Kidney tubule cell (primary cell): Measurements from ENCODE around the gene VANGL2.
"Not testable (repeated sequence)": the region's sequence is repeated elsewhere in the genome, so short reads cannot be mapped to it uniquely, and the experiment has no call there.

Experiments used
- DNase-seq: peaks from one replicate; pipeline ENCODE4 v3.0.0-alpha.2; 2018; ENCODE audit warnings: low spot score

VANGL2 gene

DNA sequence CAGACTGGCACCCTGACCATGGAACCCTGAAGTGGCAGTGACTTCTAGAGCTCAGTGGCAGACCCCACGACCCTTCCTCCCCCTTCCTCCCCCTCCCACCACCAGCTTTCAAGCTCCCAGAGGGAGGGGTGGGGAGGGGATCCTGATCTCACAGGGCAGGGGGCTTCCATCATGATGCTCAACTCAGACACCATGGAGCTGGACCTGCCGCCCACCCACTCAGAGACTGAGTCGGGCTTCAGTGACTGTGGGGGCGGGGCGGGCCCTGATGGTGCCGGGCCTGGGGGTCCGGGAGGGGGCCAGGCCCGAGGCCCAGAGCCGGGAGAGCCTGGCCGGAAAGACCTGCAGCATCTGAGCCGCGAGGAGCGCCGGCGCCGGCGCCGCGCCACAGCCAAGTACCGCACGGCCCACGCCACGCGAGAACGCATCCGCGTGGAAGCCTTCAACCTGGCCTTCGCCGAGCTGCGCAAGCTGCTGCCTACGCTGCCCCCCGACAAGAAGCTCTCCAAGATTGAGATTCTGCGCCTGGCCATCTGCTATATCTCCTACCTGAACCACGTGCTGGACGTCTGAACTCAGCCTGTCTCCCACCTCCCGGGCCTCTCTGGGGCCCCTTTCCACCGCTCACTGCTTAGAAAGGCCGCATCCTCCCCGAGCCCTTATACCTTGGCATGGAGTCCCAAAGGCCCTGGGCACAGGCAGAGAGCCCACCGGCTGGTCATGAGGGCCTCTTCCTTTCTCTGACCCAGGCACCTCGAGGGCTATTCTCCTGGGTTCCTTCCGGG, 29.6 kb upstream of the VANGL2 start:
- DNase-seq, result no peak

DNA sequence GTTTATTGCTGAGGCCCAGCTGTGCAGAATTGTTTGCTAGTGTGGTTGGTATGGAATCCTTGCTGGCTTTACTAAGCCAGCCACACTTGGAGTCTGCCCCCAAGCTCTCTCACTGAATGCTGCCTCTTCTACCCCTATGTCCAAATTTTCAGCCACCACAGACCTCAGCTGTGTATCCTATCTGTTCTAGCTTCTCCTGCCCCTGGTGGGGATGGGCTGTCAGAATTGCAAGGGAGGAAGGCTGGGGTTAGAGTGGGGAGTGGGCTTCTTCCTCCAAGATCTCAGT, 29.1 kb upstream of the VANGL2 start:
- DNase-seq, result no peak

DNA sequence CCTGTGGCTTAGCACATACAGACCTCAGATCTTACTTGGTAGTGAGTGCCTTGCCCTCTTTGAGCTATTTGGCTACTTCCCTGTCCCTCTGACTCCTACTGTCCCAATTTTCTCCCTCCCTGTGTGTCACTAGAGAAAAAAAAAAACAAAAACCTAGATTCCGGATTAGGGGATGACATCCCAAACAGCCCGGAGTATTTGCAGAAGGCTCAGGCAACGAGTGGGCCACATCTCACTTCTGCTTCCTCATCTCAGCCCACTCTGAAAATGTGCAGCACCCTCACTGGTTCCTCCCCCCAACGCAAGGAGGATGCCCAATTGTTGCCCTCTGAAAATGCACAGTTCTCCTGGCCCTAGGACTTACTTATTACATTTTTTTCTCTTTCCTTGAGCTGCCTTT, 28.6 kb upstream of the VANGL2 start:
- no peak for DNase-seq

DNA sequence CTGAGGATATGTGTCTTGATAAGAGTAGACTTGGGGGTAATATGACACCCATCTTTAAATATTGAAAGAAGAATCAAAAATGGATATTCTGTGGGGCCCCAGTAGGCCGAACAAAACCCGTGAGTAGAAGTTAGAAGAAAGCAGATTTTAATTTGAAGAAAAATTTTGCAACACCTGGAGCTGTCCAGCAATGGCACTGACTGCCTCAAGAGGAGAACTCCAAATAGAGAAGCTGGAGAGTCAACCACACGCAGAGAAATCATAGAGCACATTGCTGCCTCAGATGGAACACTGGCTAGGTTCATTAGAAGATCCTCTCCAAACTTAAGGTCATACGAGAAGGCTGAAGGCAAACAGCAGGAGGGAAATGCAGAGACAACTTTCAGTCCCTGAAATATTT, 26.7 kb upstream of the VANGL2 start:
- no peak for DNase-seq

DNA sequence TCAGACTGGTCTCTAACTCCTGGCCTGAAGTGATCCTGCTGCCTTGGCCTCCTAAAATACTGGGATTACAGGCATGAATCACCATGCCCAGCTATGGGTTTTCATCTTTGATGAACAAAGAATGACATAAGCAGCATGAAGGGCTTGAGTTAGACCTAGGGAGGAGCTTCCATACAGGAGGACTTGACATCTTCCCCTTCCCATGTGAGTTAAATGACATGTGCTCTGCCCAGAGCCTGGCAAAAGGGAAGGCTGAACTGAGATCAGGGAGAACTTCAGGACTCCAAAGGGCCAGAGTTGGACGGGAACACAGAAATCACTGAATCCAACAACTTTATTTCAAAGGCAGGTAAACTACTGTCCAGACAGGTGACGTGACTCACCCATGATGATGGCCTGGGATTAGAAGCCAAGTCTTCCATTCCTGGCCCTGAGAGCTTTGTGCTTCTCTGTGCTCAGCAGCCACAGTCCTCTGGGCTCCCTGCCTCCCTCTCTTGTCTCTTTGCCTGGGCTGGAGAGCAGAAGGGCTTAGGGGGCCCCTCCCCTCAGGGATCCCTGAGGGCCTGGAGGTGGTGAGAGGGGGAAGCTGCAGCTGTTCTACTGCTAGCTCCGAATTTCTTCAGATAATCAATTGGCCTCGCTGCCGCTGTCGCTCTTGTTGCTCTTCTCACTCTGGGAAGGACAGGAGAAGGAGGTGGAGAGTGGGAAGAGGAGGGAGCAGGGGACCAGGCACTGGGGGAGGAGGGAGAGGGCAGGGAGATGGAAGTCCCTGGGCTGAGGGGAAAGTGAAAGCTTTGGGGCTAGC, 25.9 kb upstream of the VANGL2 start:
- peak; percentile 7 for DNase-seq

DNA sequence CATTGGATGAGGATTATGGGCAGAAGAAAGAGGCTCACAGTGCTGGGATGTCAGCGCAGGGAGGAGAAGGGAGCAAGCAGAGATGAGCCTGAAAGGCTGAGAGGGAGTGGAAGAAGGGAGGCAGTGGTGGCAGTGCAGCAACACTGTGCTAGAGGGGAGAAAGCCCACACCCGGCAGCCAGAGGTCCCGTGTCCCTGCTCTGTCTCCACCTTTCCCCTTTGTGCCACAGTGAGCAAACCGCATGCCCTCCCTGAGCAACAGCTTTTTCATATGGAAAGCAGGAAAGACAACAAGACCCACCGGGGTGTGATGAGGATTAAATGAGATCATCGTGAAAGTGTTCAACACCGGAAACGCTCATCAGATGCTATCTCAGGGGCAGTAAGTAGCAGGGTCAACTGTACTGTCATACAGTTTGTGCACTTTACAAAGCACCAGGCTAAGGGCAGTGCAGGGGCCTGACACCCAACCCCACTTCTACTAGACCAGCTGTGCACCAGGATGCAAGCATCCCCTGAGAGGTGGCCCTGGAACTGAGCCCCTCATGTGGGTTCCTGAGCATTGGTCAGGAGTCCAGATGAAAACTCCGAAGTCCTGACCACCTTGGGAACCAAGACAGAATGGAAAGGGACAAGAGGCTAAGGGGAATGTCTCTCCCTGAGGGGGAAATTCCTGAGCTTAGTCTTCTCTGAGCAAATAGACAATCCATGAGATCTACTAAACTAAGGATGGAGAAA, 24.4 kb upstream of the VANGL2 start:
- peak; percentile 47 for DNase-seq

DNA sequence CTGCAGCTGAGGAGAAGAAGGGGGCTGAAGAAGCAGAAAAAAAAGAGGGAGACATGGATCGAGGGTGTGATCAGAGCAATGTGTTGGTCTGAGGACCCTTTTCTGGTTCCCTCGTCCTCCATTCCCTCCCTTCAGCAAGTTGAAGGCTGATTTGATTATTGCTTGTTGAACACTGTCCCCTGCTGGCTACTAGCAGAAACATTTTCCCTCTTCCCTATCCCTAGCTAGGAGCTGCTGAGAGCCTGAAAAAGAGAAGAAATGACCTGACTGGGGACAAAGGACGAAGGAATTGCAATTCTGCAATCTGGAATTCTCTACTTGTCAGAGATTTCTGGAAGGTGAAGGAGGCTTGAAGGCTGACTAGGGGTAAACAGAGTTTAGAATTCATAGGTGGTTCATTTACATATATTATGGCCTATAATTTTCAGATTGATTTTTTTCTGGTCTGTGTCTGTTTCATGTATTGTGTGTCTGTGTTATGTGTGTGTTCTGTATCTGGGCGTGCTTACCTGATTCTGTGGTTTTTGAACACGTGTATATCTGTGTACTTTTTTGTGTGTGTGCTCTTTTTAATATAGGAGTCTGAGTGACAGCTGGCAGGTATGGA, 23.7 kb upstream of the VANGL2 start:
- peak; percentile 66 for DNase-seq

DNA sequence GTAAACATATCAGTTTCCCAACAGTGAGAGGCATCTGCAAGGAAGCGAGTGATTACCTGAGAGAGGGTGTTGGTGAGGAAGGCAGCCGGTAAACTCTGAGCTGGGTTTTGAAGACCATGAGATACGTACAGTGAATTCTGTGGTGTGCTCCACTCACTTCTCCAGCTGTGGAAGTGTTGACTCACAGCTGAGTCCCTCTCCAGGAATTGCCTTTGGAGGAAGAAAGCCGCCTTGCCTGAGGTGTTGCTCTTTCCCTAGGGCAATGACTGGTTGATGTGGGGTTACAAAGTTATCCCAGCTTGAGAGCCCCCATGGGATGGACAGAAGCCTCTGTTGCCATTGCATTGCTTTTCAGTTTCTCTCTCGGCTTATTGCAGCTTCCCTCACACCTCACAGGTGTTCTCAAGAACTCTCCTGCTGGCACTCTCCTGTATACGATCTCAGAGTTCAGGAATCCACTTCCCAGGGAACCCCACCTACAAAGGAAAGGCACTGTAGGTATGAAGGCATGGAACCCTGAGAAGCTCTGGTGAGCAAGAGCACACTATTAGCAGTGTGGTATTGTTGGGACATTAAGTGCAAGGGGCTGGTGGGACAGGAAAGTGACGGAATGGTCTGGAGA, 22.7 kb upstream of the VANGL2 start:
- DNase-seq, result peak; percentile 55

DNA sequence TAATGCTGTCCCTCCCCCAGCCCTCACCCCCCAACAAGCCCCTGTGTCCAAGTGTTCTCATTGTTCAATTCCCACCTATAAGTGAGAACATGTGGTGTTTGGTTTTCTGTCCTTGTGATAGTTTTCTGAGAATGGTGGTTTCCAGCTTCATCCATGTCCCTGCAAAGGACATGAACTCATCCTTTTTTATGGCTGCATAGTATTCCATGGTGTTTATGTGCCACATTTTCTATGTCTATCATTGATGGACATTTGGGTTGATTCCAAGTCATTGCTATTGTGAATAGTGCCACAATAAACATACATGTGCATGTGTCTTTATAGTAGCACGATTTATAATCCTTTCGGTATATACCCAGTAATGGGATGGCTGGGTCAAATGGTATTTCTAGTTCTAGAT, 15.6 kb upstream of the VANGL2 start:
- not testable (repeated sequence) for DNase-seq

DNA sequence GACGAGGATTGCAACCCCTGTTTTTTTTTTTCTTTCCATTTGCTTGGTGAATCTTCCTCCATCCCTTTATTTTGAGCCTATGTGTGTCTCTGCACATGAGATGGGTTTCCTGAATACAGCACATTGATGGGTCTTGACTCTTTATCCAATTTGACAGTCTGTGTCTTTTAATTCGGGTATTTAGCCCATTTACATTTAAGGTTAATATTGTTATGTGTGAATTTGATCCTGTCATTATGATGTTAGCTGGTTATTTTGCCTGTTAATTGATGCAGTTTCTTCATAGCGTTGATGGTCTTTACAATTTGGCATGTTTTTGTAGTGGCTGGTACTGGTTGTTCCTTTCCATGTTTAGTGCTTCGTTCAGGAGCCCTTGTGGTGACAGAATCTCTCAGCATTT, 12.0 kb upstream of the VANGL2 start:
- DNase-seq, result not testable (repeated sequence)

DNA sequence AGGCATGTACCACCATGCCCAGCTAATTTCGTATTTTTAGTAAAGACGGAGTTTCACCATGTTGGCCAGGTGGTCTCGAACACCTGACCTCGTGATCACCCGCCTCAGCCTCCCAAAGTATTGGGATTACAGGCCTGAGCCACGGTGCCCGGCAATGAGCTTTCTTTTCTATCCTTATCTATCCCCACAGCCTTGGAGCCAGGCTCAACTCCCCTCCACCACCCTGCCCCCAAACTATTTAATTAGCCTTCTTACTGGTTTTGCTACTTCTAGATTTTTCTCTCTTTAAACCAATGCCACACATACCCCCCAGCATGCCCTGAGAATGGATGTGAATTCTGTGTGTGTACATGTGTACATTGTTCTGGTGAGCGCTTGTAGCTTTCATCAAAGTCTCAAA, 5.7 kb upstream of the VANGL2 start:
- no peak for DNase-seq

DNA sequence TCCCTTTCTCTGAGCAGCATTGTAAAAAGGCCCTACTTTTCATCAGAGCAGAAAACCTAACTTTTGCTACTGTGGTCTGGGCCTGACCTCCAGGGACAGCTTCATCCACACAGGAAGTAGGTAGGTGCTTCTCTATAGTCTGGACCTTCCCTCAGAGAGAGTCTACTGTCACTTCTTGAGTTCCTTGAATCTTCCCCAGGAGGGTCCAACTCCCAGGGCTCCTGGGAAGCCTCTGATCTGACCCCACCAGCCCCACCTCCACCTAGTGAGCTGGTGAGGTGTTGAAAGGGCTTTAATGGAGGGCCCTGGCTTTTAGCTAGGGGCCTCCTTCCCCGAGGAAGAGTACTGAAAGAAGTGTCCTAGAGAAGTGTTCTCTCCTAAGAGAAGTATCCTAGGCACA, 2.7 kb upstream of the VANGL2 start:
- no peak for DNase-seq

DNA sequence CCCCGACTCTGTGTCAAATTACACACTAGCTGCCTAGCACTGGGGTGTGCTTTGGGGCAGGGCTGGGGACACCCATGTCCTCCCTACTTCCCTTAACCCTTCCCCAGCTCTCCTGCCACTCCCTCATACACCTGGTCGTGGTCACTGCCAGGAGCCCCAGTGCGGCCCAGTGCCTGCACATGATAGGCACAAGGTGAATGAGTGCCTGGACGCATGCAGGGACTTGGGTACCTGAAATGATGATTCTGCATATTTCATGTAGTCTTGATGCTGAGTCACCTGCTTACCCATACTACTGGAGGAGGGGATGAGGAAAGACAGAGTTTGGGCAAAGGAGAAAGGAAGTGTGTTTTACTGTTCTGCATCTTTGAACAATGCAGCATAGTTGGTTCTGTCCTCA, 1.5 kb upstream of the VANGL2 start:
- DNase-seq, result peak; percentile 57

DNA sequence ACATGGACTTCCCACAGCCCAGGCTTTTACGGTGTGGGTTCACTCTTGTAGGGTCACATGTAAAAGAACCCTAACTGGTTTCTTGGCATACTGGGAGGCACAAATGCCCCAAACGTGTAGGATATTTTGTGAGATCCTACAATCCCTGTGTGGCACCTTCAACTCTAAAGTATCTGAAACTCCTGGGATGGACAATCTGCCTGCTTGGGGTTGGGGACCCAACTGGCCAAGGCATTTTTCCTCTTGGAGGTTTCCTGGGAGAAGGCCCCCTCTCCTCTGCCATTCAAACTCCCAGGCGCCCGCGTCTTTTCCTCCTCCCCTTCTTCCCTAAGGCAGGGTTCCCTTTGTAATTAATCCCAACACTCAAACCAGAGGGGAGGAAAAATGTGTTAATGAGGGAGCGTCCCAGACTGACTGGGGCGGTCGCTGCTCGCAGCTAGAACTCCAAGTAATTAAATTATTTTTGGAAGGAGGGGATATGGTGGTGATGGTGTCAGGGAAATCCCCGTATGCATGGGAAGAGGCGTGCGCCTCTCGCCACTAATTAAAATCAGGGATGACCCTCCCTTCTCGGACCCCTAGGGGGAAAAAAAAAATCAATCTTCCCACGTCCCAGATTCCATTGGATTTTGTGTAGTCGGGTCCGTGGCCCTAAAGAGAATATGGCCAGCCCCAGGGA, 681 bp upstream of the VANGL2 start:
- DNase-seq, result no peak

DNA sequence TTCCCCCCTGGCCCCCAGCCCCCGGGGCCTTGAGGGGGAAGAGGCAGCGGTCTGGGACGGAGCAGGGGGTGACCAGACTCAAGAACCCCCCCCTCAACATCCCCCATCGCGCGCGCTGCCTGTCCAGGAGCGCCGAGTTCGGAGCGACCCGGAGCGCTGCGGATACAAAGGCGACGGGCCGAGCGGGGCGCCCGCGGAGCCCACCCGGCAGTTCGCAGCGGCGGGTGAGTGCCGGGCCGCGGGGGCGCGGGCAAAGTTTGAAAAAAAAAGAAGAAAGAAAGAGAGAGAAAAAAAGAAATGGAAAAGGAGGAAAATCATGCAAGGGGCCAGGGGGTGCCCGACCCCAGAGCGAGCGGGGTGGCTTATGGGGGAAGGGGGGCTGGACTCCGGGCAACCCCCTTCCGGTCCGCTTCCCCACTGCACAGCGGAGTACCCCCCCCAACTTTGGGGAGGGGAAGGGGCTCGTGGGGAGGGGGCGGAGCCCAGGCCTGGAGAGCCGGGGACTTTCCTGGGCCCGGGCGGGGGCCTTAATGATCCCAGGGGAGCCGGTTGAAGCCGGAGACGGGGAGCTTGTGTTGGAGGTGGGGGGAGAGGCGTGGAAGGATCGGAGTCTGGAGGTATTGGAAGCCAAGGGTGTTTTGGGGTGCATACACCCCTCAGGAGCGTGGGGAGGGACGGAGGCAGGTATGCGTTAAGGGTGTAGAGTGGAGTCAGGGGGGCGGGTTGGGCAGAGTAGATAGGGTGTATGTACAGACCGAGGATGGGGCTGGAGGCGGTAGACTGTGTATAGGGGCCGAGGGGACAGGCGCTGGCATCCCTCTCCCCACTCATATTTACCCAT, 502 bp downstream of the VANGL2 start:
- no peak for DNase-seq

DNA sequence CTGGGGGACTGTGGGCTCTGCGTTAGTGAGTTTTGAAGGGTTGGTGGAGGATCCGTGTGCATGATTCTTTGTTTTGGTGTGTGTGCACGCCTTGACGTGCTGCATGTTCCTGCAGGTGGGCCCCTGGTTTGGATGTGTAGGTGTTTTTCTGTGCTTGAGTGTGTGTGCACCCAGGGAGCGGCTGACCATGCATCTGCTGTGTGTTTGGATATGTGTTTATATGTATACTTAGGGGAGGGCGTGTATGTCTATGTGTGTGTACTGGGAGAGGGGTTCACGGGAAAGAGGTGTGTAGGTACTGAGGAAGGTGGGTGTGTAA, 1.1 kb downstream of the VANGL2 start:
- DNase-seq, result no peak

DNA sequence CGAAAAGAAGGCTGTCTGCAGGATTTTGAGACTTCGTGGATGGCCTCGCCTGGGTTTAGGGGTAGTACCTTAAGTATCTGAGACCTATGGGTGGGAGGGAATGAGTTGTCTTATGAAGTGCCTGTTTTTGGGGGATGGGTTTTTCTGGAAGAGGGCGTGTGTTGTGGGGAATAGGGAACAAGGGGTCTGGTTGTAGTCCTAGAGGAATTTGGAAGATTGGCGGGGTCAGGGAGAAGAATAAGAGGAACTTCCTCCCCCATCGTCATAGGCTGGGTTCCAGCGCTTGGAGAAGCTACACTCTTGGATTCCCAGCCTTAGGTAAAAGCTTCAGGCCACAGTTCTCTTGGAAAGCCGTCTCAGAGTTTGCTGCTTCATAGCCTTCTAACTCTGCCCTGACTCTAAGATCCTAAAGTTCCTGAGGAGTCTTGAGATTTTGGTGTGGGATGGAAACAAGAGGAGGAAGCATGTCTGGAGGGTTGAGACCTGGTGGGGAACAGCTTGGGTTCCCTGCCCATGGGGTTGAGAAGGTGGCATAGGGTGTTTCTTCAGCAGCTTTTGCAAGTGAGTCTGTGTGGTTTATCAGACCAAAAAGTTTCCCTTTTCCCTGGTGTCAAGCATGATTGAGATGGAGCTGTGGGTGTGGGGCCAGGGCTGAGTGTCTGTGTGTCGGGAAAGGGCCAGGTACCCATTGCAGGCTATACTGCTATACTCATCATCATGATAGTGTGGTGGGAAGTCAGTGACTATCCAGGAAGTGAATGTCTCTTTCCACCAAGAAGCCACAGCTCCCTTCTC, 1.8 kb downstream of the VANGL2 start:
- DNase-seq, result peak; percentile 28

DNA sequence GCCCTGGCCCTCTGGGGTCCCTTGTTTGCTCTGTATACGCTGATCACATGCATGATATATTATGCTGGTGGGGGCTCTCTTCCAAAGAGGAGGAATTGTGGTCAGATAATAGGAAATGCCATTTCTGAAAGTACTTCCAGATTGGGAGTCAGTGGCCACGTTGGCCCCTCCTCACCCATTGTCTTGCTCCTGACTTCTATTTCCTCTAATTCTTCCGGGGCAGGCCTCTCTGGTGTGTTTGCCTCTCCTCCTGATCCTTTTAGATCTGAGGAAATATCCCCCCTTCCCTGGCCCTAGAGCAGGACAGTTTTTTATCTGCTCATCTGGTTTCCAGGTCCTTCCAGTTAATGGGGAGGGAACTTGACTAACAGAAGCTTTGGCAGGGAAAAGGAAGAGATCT, 2.9 kb downstream of the VANGL2 start:
- DNase-seq, result no peak

DNA sequence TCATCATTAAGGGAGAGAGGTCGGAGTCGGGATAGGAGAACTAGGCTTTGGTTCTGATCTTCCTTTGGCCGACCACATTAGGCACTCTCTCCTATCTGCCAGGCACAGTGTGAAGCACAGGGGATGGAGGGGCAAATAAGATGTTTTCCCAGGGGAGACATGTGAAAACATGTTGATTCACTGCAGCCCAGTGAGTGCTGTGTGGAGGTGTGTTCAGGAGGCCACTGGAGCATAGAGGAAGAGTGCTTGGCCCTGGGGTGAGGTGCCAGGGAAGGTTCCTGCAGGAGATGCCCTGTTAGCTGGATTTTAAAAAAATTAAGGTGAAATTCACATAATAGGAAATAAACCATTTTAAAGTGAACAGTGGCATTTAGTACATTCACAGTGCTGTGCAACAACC, 3.7 kb downstream of the VANGL2 start:
- peak; percentile 21 for DNase-seq

DNA sequence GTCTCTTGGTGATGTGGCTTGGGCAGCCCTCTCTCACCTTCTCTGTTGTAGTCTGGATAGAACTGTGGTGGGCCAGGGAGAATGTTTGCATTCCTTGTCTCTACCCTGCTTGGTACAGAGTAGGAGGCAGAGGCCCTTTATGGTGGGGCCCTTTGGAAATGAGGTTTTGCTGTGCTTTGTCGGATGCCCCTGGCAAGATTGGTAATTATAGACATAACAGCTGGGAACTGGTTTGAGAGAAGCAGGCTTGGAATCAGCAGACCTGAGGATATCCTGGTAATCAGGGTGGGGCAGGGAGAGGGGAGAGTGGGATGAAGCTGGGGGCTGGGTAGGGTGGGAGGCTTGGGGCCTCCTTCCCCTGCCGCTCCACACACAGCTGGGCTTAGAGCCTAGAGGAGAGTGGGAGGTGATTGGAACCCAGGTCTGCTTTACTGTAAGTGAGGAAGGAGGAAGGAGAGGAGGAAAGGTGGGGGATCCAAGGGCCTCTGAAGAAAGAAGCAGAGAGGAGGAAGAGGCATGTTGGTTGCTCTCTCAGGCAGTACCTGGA, 5.0 kb downstream of the VANGL2 start:
- DNase-seq, result no peak
